LNCaP clone FGC (cell line): ENCODE results near the gene DIAPH3.

ENCODE experiments used
- DNase-seq: peaks from one replicate; pipeline ENCODE4 v3.0.0-alpha.2; 2011; ENCODE audit warnings: low read depth
- H3K4me3 ChIP-seq: 2 replicates; pipeline ENCODE4 v1.5.1; 2011; ENCODE audit warnings: mild to moderate bottlenecking, low read depth, low read length, control low read depth
- TF ChIP-seq, protein P1 (sequence below): IDR thresholded peaks from 2 replicates; pipeline ENCODE4 v1.5.1; 2012; ENCODE audit warnings: mild to moderate bottlenecking; ENCODE audit not compliant: control insufficient read depth, insufficient read depth; ENCODE audit errors: extremely low read depth

DIAPH3 gene

DNA sequence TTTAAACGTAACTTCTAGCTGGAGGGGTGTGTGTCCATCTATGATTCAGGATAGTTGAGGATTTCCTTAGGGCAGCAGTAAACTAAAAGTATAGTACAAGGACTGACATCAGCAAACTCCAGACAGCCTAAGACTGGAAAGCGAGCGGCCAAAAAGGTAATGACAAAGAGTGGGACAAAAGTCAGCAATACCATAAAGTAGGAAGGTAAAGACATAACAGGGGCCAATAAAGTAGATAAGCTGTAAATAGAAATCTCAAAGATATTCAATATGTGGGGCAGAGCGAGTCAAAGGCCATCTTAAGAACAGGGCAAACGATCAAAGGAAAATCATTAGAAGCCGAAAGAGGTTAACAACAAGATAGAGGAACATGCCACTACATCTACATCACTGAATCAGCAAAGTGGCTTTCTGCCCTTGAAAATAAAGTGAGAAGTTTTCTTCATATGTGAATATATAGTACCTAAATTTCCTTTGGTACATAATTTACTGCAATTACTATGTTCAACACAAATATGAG lies 167.2 kb downstream of the DIAPH3 start:
- DNase-seq: no peak
- TF ChIP-seq, protein P1, sequence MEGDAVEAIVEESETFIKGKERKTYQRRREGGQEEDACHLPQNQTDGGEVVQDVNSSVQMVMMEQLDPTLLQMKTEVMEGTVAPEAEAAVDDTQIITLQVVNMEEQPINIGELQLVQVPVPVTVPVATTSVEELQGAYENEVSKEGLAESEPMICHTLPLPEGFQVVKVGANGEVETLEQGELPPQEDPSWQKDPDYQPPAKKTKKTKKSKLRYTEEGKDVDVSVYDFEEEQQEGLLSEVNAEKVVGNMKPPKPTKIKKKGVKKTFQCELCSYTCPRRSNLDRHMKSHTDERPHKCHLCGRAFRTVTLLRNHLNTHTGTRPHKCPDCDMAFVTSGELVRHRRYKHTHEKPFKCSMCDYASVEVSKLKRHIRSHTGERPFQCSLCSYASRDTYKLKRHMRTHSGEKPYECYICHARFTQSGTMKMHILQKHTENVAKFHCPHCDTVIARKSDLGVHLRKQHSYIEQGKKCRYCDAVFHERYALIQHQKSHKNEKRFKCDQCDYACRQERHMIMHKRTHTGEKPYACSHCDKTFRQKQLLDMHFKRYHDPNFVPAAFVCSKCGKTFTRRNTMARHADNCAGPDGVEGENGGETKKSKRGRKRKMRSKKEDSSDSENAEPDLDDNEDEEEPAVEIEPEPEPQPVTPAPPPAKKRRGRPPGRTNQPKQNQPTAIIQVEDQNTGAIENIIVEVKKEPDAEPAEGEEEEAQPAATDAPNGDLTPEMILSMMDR: no peak
- no peak overlapping the region for H3K4me3 ChIP-seq

DNA sequence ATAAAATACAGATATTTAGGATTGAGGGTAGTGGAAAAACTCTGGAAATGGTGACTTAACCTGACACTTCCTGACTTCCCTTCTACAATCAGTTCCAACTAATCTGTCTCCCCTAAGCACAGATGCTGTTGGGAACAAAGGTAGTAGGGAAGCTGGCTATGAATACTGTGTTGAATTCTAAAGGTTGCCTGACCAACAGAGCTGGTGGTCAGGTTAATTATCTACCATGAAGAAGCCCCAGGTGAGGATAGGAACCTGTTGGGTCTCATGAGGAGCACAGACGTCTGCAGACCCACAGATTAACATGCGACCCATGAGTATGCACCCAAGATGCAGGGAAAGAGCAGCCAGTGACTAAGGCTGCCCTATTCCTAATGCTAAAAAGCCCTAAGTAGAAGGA lies 172.3 kb downstream of the DIAPH3 start:
- H3K4me3 ChIP-seq: no peak overlapping the region
- no peak for DNase-seq
- TF ChIP-seq, protein P1: no peak

DNA sequence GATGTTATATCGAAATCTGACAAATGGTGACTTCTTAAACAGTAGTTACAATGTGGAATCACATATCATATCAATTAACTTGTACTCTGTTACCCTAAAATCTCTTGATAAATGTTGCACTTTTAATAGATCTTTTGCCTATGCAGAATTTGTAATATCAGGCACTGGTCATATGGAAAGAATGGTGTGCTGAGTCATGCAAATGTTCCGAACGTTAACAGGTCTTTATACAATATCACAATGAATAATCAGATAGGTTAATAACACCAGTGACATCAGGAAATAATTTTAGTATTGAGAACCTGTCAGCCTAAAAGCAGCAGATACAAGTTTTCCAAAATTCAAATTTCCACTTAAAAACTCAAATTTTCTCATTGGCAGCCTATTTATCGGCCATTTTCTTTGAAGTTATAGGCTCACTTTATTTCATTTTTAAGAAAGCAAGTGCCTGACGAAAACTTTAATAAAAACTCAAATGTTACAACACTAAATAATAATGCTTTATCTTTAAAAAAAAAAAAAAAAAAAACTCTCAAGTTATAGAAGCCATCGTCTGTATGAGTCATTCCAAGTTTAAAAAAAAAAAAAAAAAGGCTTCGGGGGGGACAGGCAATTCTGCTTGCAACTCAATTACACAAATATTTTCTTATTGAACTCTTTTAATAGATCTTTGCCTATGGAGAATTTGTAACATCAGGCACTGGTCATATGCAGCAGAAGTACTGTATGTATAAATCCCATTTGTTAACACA lies 180.9 kb downstream of the DIAPH3 start:
- DNase-seq: no peak
- no peak overlapping the region for H3K4me3 ChIP-seq
- TF ChIP-seq, protein P1: no peak

DNA sequence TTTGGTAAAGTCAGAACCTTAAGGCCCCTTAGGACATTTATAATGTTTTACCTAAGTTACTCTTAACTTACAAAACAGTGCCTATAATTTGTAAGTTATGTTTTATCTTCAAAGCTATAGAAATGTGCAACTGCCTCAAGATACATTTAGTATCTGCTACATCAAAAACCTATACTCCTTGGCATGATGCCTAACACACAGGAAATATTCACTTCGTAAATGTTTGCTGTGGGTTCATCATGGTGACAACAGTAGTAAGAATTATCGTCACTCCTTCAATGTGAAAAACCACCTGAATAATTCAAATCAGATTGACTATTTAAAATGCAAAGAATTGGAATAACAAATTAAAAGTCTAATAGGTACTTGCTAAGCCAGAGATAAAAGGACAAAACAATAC lies 184.1 kb downstream of the DIAPH3 start:
- TF ChIP-seq, protein P1: no peak
- H3K4me3 ChIP-seq: no peak overlapping the region
- no peak for DNase-seq

DNA sequence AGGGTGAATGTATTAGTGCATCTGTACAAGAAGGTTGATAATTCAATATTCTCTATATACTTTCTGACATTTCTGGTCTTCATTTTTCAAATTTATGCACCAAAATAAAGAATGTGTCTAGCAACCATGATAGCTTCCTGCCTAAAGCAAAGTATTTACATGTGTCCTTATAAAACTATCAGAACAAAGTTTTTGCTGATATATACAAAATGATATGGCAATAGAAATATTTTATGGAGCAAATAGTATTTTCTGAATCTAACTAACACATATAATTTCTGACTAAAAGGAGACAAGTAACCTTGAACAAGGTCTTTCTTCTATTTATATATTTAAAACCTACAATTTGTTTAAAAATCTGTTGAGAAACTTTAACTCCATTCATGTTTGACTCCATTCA lies 184.9 kb downstream of the DIAPH3 start:
- DNase-seq: no peak
- TF ChIP-seq, protein P1: no peak
- H3K4me3 ChIP-seq: no peak overlapping the region

DNA sequence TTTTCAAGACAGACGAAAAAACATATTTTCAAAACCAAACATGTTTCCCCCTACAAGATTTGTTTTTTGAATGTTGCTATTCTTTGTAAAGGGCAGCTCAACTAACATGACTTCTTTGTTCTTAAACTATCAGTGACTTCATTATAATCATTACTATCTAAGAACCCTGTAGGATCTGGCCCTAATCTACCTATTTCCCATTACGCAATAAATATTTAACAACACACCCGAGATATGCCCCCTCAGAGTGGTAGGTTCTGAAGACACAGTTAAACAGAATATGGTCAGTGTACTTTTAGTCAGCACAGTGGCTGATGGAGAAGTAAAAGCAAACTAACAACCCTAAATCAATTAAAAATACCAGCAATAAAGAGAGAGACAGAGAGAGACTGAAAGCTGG lies 186.9 kb downstream of the DIAPH3 start:
- H3K4me3 ChIP-seq: no peak overlapping the region
- DNase-seq: no peak
- TF ChIP-seq, protein P1: no peak
